Measurements from ENCODE around the gene AKTIP.

DNA sequence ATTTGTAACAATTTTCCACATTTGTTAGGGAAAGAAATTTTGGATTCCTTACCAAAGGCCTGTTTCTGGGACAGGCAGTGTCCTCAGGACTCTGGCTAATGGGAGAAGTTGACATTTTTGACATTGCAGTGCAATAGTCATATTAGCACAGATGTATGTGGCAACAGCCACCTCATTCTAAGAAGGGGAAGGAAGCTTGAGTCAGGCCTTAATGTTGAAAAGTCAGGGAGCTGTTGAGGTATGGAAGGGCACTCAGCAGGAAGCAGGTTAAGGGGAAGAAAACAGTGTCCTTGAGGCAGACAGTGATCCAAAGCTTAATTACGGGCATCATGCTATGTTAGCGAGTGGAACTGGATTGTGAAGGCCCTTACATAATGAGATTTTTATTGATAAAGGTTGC, 20.9 kb downstream of the AKTIP start:
- TF ChIP-seq, protein P1, sequence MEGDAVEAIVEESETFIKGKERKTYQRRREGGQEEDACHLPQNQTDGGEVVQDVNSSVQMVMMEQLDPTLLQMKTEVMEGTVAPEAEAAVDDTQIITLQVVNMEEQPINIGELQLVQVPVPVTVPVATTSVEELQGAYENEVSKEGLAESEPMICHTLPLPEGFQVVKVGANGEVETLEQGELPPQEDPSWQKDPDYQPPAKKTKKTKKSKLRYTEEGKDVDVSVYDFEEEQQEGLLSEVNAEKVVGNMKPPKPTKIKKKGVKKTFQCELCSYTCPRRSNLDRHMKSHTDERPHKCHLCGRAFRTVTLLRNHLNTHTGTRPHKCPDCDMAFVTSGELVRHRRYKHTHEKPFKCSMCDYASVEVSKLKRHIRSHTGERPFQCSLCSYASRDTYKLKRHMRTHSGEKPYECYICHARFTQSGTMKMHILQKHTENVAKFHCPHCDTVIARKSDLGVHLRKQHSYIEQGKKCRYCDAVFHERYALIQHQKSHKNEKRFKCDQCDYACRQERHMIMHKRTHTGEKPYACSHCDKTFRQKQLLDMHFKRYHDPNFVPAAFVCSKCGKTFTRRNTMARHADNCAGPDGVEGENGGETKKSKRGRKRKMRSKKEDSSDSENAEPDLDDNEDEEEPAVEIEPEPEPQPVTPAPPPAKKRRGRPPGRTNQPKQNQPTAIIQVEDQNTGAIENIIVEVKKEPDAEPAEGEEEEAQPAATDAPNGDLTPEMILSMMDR (IDR thresholded peaks at IDR 0.05) = no peak
- TF ChIP-seq POLR2A (IDR thresholded peaks at IDR 0.05) = no peak

Measured in thyroid gland (tissue), 4 donors.